Spinal cord (tissue), 10 donors: ENCODE measurements around the gene PURA. TPM values are rescaled to one million over a fixed set of nuclear protein-coding genes. Genes with fewer than 3 reads are reported as not detected.

ENCODE experiments used
- DNase-seq, 6 donors: peaks; one replicate each; pipeline versions ENCODE4 v3.0.0 to v3.0.0-alpha.2; 2013 to 2015; ENCODE audit warnings: low spot score in 6 of 6, low read depth in 4 of 6
- H3K27ac ChIP-seq: one replicate; pipeline ENCODE4 v1.5.1; 2013; ENCODE audit warnings: low read depth, low read length, control low read depth
- H3K27me3 ChIP-seq: one replicate; pipeline ENCODE4 v1.6.1; 2013; ENCODE audit warnings: low read length; ENCODE audit not compliant: control insufficient read depth, insufficient read depth
- H3K36me3 ChIP-seq: one replicate; pipeline ENCODE4 v1.6.1; 2013; ENCODE audit warnings: low read length; ENCODE audit not compliant: control insufficient read depth, insufficient read depth
- H3K4me1 ChIP-seq: one replicate; pipeline ENCODE4 v1.6.1; 2013; ENCODE audit warnings: low read length; ENCODE audit not compliant: control insufficient read depth, insufficient read depth
- H3K4me3 ChIP-seq: one replicate; pipeline ENCODE4 v1.5.1; 2013; ENCODE audit warnings: low read depth, low read length, control low read depth
- H3K9me3 ChIP-seq: one replicate; pipeline ENCODE4 v1.6.1; 2013; ENCODE audit warnings: low read length; ENCODE audit not compliant: control insufficient read depth, insufficient read depth
- WGBS: methylation state at CpG from one replicate; pipeline ENCODE4 v1.1.5; 2013; ENCODE audit warnings: missing lambda C conversion rate; ENCODE audit not compliant: insufficient coverage; 5-methylcytosine and 5-hydroxymethylcytosine counted together
- polyA plus RNA-seq, 2 donors: library from polyadenylated mRNA; unstranded; fragments of 120-200 nt; gene quantifications; one replicate each; pipeline ENCODE4 v1.2.1, GENCODE V29; 2013; ENCODE audit not compliant: insufficient read length in 2 of 2
- total RNA-seq, 2 donors: library from RNA; depleted of rRNA in 1 of 2; stranded (reverse); fragments of 120-200 nt in 1 of 2; fragments of >200 nt in 1 of 2; gene quantifications; one replicate each; pipeline versions ENCODE4 v1.2.3 to v1.2.4, GENCODE V29; 2013 to 2014
- donor health status: healthy.

Gene PURA
- total and polyA plus RNA-seq, 4 donors = 9.6 to 35.9 (median 16.5) TPM

DNA sequence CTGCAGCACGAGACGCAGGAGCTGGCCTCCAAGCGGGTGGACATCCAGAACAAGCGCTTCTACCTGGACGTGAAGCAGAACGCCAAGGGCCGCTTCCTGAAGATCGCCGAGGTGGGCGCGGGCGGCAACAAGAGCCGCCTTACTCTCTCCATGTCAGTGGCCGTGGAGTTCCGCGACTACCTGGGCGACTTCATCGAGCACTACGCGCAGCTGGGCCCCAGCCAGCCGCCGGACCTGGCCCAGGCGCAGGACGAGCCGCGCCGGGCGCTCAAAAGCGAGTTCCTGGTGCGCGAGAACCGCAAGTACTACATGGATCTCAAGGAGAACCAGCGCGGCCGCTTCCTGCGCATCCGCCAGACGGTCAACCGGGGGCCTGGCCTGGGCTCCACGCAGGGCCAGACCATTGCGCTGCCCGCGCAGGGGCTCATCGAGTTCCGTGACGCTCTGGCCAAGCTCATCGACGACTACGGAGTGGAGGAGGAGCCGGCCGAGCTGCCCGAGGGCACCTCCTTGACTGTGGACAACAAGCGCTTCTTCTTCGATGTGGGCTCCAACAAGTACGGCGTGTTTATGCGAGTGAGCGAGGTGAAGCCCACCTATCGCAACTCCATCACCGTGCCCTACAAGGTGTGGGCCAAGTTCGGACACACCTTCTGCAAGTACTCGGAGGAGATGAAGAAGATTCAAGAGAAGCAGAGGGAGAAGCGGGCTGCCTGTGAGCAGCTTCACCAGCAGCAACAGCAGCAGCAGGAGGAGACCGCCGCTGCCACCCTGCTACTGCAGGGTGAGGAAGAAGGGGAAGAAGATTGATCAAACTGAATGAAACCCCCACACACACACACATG, 654 bp downstream of the PURA start:
- Histone ChIP-seq H3K9me3 (no peaks in the 10 kb centered on the region), H3K27me3 (peaks cover 30% of the 10 kb centered on the region), H3K36me3 (peaks cover 4% of the 10 kb centered on the region), H3K4me3 (peak overlapping the region; percentile 65), H3K4me1 (peaks cover 18% of the 10 kb centered on the region), H3K27ac (peak overlapping the region; percentile 69)
- WGBS = under 1% methylated on average over 60 of the region's 65 CpGs
- peak in 4 of 6 donors; percentile 48 to 70 (median 60) for DNase-seq

DNA sequence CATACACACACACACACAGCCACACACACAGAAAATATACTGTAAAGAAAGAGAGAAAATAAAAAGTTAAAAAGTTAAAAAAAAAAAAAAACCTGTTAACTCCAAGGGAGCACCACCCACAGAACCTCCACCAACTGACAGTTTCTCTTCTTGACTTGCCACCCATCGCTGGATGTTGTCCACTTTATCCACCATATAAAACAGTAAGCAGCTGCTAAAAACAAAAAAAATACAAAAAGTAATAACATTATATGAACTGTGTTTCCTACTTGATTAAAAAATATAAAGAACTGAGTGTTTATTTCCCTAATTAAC, 1.2 kb downstream of the PURA start:
- H3K27me3 ChIP-seq = peaks cover 29% of the 10 kb centered on the region
- no peak overlapping the region for H3K27ac ChIP-seq
- DNase-seq = no peak
- H3K4me1 ChIP-seq = peaks cover 18% of the 10 kb centered on the region
- H3K36me3 ChIP-seq = peaks cover 4% of the 10 kb centered on the region
- no peaks in the 10 kb centered on the region for H3K9me3 ChIP-seq
- WGBS = no CpG with 5 or more reads among the region's 1 CpG
- peak overlapping the region; percentile 65 for H3K4me3 ChIP-seq

DNA sequence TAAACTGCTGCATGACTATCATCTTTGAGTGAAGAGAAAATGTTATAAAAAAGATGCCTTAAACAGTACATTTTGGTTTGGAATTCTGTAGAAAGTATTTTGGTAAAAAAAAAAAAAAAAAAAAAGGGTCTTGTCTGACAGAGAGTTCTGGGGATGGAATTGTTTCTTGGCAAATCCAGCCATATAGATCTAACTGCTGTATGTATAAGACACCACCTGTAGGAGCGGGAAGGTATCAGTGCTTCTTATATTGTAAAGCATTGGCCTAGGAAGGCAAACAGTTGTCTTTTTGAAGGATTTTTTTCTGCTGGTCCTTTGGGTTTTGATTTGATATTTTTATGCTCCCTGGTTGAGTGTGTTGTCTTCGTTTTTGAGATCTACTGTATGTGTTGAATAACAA, 2.8 kb downstream of the PURA start:
- Histone ChIP-seq H3K4me3 (no peak overlapping the region), H3K4me1 (peaks cover 18% of the 10 kb centered on the region), H3K36me3 (peaks cover 4% of the 10 kb centered on the region), H3K9me3 (no peaks in the 10 kb centered on the region), H3K27me3 (peaks cover 17% of the 10 kb centered on the region), H3K27ac (no peak overlapping the region)
- WGBS = 83% methylated on average over 1 of the region's 2 CpGs
- peak in 1 of 6 donors; percentile 14 for DNase-seq

DNA sequence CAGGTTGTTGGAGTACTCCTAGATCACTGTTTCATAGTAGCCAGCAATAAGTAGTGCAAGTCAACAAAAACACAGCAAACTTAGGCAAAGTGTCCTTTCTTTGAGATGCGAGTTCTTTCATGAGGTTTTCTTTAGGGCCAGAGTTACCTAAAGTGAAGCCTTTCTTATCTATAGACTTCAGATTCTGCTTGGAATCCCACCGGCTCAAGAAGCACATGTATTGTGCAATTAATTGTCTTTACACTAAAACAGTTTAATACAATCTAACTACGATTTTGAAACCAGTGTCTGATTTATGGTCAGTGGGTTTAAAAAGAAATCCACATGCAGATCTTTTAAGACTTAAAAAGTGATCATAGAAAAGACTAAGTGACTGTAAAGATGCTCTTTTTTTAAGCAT, 3.6 kb downstream of the PURA start:
- Histone ChIP-seq H3K27me3 (peaks cover 8% of the 10 kb centered on the region), H3K27ac (no peak overlapping the region), H3K36me3 (peaks cover 4% of the 10 kb centered on the region), H3K9me3 (no peaks in the 10 kb centered on the region), H3K4me3 (no peak overlapping the region), H3K4me1 (peaks cover 18% of the 10 kb centered on the region)
- 86% methylated on average over 1 of the region's 3 CpGs for WGBS
- no peak for DNase-seq

DNA sequence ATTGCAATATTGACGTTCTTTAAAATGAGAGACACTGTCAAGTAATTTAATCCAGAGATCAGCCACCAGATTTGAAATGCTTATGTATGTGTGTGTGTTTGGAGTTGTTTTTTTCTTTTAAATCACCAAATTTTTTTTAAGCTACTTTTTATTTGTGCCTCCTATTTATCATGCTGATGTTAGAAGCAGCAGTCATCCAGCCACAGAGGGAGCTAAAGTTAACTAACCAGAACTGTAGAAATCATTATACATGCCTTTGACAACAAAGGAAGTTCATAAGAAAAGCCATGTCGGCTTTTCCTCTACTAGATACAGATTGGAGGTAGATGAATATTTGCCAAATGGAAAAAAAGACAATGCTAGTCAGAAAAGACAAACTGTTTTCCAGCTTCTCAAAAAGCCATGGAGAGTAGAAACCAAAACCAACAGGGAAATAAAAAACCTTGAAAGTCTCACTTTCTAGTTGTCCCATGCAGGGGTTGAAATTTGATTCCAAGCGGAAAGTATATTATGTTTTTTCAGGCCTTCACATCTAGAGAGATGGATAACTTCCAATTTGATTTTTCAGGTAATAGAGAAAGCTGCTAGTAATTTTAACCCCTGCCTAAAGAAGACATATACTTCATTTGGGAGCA, 4.5 kb downstream of the PURA start:
- WGBS = no CpG with 5 or more reads among the region's 3 CpGs
- Histone ChIP-seq H3K27me3 (peaks cover under 1% of the 10 kb centered on the region), H3K4me3 (no peak overlapping the region), H3K9me3 (no peaks in the 10 kb centered on the region), H3K27ac (no peak overlapping the region), H3K36me3 (peaks cover 4% of the 10 kb centered on the region), H3K4me1 (peaks cover 10% of the 10 kb centered on the region)
- DNase-seq = peak in 1 of 6 donors; percentile 12

DNA sequence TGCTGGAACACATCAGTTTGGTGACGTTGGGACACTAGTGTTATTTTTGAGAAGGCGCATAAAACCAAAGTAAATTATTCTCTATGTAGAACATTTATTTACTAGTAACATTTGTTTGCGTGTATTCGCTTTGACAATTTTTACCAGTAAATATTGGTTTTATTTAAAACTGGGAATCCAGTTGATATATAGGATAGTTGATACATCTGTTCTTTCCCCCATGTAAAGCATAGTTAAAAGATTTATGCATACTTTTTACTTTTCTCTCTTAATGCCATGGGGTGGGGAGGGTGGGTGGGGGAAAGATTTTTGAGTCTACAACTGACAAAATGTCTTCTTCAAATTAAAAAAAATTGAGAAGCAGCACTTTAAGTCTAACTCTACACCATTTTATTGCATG, 11.7 kb downstream of the PURA start, which contains the start of gene IGIP:
Gene IGIP, plus strand, starts transcription at position 301 of the 400 bp plus-strand sequence. CDS start 2,540 bp downstream, outside the sequence.
- no peak for DNase-seq
- Histone ChIP-seq H3K36me3 (no peaks in the 10 kb centered on the region), H3K27ac (no peak within 1 kb of the TSS), H3K27me3 (no peaks in the 10 kb centered on the region), H3K9me3 (no peaks in the 10 kb centered on the region), H3K4me3 (no peak within 1 kb of the TSS), H3K4me1 (no peaks in the 10 kb centered on the region)
- WGBS = no CpG with 5 or more reads among the region's 4 CpGs

DNA sequence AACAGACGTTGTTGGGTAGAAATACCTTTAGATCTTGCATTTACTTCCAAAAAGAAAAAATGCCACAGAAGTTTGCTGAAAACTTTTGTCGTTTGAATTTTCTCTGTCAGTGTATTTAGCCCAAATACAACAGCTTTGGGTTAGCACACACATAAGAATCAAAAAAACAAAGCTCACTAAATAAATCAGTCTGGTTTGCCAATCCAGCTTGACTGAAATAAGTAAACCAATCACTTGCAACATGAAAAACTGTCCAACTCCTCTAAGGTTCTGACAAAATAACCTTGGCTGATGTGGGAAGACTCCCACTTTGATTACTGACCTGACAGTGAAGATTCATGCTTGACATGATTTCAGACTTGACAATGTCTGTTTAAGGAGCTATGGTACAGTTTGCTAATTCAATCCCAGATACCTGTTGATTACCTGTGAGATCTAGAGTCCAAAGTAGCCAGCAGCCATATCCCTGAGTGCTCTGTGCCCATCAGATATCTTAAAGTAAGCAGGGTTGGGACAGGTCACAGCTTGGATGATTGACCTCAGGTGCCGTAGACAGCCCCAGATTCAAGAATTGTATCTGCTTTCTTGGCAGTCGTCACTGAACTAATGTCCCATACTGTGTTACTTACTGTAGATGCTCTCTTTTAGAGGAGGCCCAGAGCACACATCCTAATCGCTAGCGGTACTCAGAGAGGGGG, 12.6 kb downstream of the PURA start:
- Histone ChIP-seq H3K4me1 (no peaks in the 10 kb centered on the region), H3K27me3 (no peaks in the 10 kb centered on the region), H3K9me3 (no peaks in the 10 kb centered on the region), H3K36me3 (no peaks in the 10 kb centered on the region), H3K27ac (no peak overlapping the region), H3K4me3 (no peak overlapping the region)
- 90% methylated on average over 3 of the region's 6 CpGs for WGBS
- DNase-seq = no peak

DNA sequence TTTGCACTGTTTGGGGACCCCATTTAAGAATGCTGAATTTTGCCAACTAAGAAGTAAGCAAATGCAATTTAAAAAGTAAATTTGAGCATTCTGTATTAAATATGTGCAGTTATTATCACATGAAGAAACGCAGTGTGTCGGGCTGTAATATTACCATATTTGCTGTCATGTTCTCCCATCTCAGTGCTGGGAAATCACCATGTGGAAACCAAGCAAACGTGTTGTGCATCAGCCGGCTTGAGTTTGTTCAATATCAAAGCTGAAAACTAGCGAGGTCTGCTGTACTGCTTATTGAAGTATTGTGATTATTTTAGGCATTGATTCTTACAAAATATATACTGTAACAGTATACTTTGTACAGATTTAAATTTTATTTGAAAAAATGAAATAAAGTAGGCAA, 14.5 kb downstream of the PURA start:
- Histone ChIP-seq H3K4me1 (no peaks in the 10 kb centered on the region), H3K4me3 (no peak overlapping the region), H3K27me3 (no peaks in the 10 kb centered on the region), H3K36me3 (no peaks in the 10 kb centered on the region), H3K9me3 (no peaks in the 10 kb centered on the region), H3K27ac (no peak overlapping the region)
- no peak for DNase-seq
- WGBS = no CpG with 5 or more reads among the region's 5 CpGs

DNA sequence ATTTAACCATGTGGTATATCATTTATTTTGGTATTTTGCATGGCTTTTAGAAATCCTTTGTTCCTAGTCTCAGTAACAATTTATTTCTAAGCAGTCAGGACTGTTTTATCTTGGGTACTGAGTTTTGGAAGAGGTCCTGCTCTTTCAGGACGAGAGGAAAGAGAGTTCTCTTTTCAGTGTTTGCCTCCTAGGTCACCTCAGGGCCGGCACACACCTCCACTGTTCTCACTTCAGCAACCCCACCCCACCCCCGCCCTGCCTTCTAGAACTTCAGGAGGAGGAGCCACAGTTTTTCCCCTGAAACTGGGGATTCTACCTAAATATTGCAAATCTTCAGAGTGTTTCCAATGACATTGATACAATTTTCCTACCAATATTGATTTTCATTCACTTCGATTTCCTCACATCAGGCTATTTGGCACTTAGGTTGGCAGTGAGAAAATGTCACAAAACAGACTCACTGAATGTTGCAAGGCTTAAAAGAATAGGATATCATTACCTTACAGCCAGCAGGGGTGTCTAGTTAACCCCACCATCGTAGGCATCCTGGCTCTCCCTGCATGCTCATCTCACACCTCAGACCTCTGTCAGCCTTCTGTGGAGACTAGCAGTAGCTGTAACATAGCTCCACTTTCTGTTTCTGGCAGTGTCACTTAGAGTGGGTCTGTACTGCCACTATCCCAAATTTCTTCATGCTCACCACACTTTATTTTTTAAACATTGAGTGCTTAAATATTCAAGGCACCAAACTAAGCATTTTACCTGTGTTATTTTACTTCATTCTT, 17.2 kb downstream of the PURA start:
- no peak overlapping the region for H3K4me3 ChIP-seq
- H3K9me3 ChIP-seq = no peaks in the 10 kb centered on the region
- H3K27me3 ChIP-seq = no peaks in the 10 kb centered on the region
- no peaks in the 10 kb centered on the region for H3K36me3 ChIP-seq
- WGBS = 50% methylated on average over 1 of the region's 5 CpGs
- H3K27ac ChIP-seq = no peak overlapping the region
- no peak for DNase-seq
- H3K4me1 ChIP-seq = no peaks in the 10 kb centered on the region
